Smooth muscle cell (in vitro differentiated cells): ENCODE data around the gene PGAP6. TPM values are rescaled to one million over a fixed set of nuclear protein-coding genes. Genes with fewer than 3 reads are reported as not detected.

Source experiments
- DNase-seq: peaks from one replicate; lab custom pipeline; 2025; ENCODE audit not compliant: unreplicated experiment; lab: John Stamatoyannopoulos, UW
- H2AFZ ChIP-seq: fragments of 200-600 bp; sonication (generic); 2 replicates; pipeline ENCODE4 v1.6.0; 2016; ENCODE audit warnings: antibody characterized with exemption, low read depth, mild to moderate bottlenecking
- H3F3A ChIP-seq: fragments of 200-600 bp; sonication (generic); 2 replicates; pipeline ENCODE4 v1.6.0; 2017; ENCODE audit warnings: antibody characterized with exemption, low read depth
- H3K27ac ChIP-seq: fragments of 200-600 bp; sonication (generic); 2 replicates; pipeline ENCODE4 v1.5.1; 2016; ENCODE audit warnings: low read depth, mild to moderate bottlenecking
- H3K27me3 ChIP-seq: fragments of 200-600 bp; sonication (generic); 2 replicates; pipeline ENCODE4 v1.6.1; 2016; ENCODE audit warnings: low read depth, mild to moderate bottlenecking
- H3K36me3 ChIP-seq: fragments of 200-600 bp; sonication (generic); 2 replicates; pipeline ENCODE4 v1.5.1; 2016; ENCODE audit warnings: low read depth
- H3K4me1 ChIP-seq: fragments of 200-600 bp; sonication (generic); 2 replicates; pipeline ENCODE4 v1.5.1; 2016; ENCODE audit warnings: low read depth
- H3K4me2 ChIP-seq: fragments of 200-600 bp; sonication (generic); 2 replicates; pipeline ENCODE4 v1.6.0; 2016; ENCODE audit warnings: mild to moderate bottlenecking
- H3K4me3 ChIP-seq: fragments of 200-600 bp; sonication (generic); 2 replicates; pipeline ENCODE4 v1.5.1; 2016; ENCODE audit warnings: mild to moderate bottlenecking
- H3K79me2 ChIP-seq: fragments of 200-600 bp; sonication (generic); 2 replicates; pipeline ENCODE4 v1.6.0; 2016; ENCODE audit warnings: low read depth, mild to moderate bottlenecking
- H3K9ac ChIP-seq: fragments of 200-600 bp; sonication (generic); 2 replicates; pipeline ENCODE4 v1.6.0; 2016; ENCODE audit warnings: low read depth
- H3K9me3 ChIP-seq: fragments of 200-600 bp; sonication (generic); replicated peaks from 2 replicates; pipeline ENCODE4 v1.5.1; 2016; ENCODE audit warnings: low read depth
- H4K20me1 ChIP-seq: fragments of 200-600 bp; sonication (generic); 2 replicates; pipeline ENCODE4 v1.6.0; 2016; ENCODE audit warnings: low read depth
- CTCF ChIP-seq: fragments of 200-600 bp; sonication (generic); IDR thresholded peaks from 2 replicates; pipeline ENCODE4 v1.5.1; 2017; ENCODE audit warnings: borderline replicate concordance, mild to moderate bottlenecking, antibody characterized with exemption; ENCODE audit not compliant: insufficient read depth, poor library complexity, severe bottlenecking
- WGBS: methylation state at CpG from one replicate; pipeline ENCODE4 v1.1.7; 2016; ENCODE audit warnings: low lambda C conversion rate; 5-methylcytosine and 5-hydroxymethylcytosine counted together
- polyA plus RNA-seq: library from polyadenylated mRNA; unstranded; fragments of >200 nt; fragmentation: Nextera tagmentation; extraction: Ambion mirVana; gene quantifications from 2 replicates; pipeline ENCODE4 v1.2.1, GENCODE V29; 2016
- total RNA-seq: library from RNA; depleted of rRNA; stranded (reverse); fragments of >200 nt; gene quantifications from 2 replicates; pipeline ENCODE4 v1.2.3, GENCODE V29; 2014

Gene PGAP6
- total and polyA plus RNA-seq, 2 experiments from 2014 or later, result 57.1 to 80.0 TPM

DNA sequence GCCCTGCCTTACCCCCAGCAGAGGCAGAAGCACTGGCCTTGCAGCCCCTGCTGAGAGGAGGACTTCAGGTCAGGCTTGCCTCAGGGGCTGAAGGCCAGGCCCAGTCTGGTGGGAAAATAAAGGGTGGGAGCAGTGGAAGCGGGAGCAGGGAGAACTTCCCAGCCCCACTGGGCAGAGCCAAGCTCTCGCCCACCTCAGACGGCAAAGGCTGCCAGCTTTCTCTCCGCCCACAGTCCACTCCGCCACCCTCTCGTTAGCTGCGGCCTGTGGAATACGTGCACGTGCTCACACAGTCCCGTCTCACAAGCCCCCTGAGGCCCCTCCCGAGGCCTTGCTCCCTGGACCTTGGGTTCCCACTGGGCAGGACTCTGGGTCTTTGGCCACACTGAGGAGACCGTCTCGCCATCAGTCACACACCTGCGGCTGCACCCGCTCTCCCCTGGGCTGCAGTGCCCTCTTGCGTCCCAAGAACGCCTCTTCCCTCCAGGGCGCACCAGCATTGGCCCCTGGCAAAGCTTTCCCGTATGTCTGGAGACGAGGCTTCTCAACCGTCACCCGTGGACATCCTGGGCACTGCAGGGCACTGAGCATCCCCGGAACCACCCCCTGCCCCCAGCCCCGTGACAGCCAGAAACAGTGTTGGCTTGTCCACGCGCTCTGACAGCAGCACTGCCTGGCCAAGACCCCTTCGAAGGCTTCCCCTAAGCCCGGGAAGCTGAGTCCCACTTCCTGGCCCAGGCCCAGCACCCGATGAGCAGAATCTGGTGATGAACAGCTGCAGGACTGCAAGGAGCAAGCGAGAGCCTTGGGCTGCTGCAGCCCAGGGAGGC, 19.7 kb downstream of the PGAP6 start:
- Histone ChIP-seq H3K79me2 (no peaks in the 10 kb centered on the region), H3K4me2 (no peak overlapping the region), H3K27ac (no peak overlapping the region), H3K9me3 (no peaks in the 10 kb centered on the region), H3K4me3 (no peak overlapping the region), H3K4me1 (no peaks in the 10 kb centered on the region), H3K9ac (no peak overlapping the region), H4K20me1 (no peaks in the 10 kb centered on the region), H3F3A (no peaks in the 10 kb centered on the region), H3K36me3 (no peaks in the 10 kb centered on the region), H2AFZ (no peak overlapping the region), H3K27me3 (no peaks in the 10 kb centered on the region)
- peak; percentile 63 for TF ChIP-seq CTCF
- WGBS, result 51% methylated on average over 27 of the region's 30 CpGs
- DNase-seq, result peak; percentile 12

DNA sequence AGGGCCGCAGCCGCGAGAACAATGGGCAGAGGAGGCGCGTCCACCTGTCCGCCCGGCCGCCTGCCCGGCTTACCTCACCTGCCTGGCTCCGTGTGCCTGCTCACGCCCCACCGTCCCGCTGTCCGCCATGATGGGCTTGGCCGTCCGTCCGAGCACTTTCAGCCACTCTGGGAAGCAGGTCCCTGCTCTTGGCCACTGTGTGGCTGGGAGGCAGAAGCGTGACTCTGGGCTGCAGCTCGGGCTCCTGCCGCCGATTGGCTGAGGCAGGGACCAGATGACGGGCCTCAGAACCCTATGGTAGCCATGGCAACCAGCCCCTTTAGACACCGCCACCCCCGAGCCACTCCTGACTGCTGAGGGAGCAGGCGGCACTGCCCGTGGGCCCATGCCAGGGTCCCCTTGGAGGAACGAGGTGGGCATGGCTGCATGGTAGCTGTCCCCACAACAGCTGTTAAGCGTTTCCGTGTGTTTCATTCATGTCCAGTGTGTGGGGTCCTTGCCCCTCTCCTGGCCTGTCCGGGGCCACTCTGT, 20.4 kb downstream of the PGAP6 start:
- Histone ChIP-seq H3K36me3 (no peaks in the 10 kb centered on the region), H3K4me1 (no peaks in the 10 kb centered on the region), H3K27me3 (no peaks in the 10 kb centered on the region), H4K20me1 (no peaks in the 10 kb centered on the region), H3K27ac (no peak overlapping the region), H3K4me2 (no peak overlapping the region), H3K9ac (no peak overlapping the region), H3K9me3 (no peaks in the 10 kb centered on the region), H3F3A (no peaks in the 10 kb centered on the region), H2AFZ (no peak overlapping the region), H3K4me3 (no peak overlapping the region), H3K79me2 (no peaks in the 10 kb centered on the region)
- DNase-seq, result no peak
- TF ChIP-seq CTCF, result no peak
- WGBS, result 94% methylated on average over 30 of the region's 30 CpGs

- WGBS, result 95% methylated on average over 42 of the region's 47 CpGs
- no peak overlapping the region for H3K27ac ChIP-seq
- no peak overlapping the region for H2AFZ ChIP-seq
- H3K9ac ChIP-seq, result no peak overlapping the region
- H3F3A ChIP-seq, result no peaks in the 10 kb centered on the region
- no peak overlapping the region for H3K4me3 ChIP-seq
- H3K9me3 ChIP-seq, result no peaks in the 10 kb centered on the region
- no peak overlapping the region for H3K4me2 ChIP-seq
- H3K4me1 ChIP-seq, result no peaks in the 10 kb centered on the region
- no peak for TF ChIP-seq CTCF
- DNase-seq, result no peak
- no peaks in the 10 kb centered on the region for H4K20me1 ChIP-seq
- no peaks in the 10 kb centered on the region for H3K36me3 ChIP-seq
- no peaks in the 10 kb centered on the region for H3K27me3 ChIP-seq
- H3K79me2 ChIP-seq, result no peaks in the 10 kb centered on the region
Measured at GRCh38 chr16:360698-361336, 21.0 kb downstream of the PGAP6 start.
